GM19025 (cell line): Measurements from ENCODE around the gene HTR4.

Experiments
- ATAC-seq: cut with Tn5 transposase; IDR thresholded peaks from one replicate; pipeline ENCODE4 v1.9.1; 2021; ENCODE audit warnings: mild to moderate bottlenecking, low read depth, moderate library complexity; ENCODE audit not compliant: unreplicated experiment

Gene HTR4

DNA sequence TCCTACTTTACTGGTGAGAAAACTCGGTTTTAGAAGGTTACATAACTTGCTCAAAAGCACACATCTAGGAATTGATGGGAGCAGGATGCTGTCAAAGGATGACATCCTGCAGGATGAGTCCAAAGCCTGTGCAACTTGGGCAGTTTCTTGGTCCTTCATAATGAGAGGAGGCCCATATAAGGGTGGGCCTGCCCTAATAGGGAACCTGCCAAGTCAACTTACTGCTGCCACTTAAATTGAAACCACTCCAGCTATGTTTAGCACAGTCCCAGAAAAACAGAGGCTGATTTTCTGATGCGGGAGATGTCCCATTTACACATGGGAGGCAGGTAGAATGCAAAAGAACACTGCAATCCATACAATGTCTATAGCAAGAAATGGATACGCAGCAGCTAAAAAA lies 208.7 kb downstream of the HTR4 start:
- no peak for ATAC-seq

GRCh38 chr5:148443998-148444397 lies 210.3 kb downstream of the HTR4 start:
- ATAC-seq = peak; percentile 73

- no peak for ATAC-seq
These were observed 211.1 kb downstream of the HTR4 start for GRCh38 chr5:148443241-148443640.

GRCh38 chr5:148438933-148439332 lies 215.4 kb downstream of the HTR4 start:
- ATAC-seq = no peak

DNA sequence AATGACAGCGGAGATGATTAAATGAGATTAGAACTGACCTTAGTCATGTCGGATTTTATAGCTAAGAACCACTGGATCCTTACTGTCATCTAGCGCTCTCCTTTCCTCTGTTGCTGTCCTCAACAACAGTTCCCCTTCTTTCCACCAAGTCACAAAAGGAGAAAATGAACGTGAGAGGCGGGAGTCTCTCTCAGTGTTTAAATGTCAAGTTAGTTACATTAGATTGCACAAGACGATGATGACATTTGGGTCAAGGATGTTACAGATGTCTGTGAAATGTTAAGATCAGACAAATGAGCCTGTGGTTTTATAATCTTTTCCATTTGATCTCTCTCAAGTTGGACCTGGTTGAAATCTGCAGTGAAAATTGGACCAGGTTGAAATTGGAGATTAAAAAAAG lies 217.1 kb downstream of the HTR4 start:
- no peak for ATAC-seq

GRCh38 chr5:148436029-148436428 lies 218.3 kb downstream of the HTR4 start:
- no peak for ATAC-seq

DNA sequence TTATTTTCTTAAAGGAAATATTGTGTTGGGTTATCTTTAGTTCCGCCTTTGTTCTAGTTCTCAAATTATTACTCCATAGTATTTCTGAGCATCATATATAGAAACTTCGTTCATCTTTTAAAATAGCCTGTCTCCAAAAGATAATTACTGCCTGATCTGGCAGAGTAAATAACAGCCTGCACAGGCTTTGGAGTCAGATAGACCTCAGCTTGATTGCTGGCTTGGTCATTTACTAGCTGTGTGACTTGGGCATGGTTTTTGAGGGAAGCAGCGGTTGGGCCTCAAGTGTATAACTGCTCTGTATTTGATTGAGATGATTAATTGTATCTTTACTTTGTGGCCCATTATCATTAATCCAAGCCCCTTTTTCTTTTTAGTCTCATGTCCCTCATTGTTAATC lies 220.5 kb downstream of the HTR4 start:
- ATAC-seq = no peak
